HL-60 (cell line): ENCODE measurements around the gene AIFM1.

Source experiments
- CTCF ChIP-seq: IDR thresholded peaks from one replicate; pipeline ENCODE4 v1.5.1; 2011; ENCODE audit warnings: low read length, control low read depth, inconsistent platforms; ENCODE audit not compliant: insufficient read depth
- GABPA ChIP-seq: IDR thresholded peaks from 2 replicates; pipeline ENCODE4 v1.6.1; 2012; ENCODE audit warnings: low read depth
- POLR2AphosphoS5 ChIP-seq: IDR thresholded peaks from 2 replicates; pipeline ENCODE4 v1.6.1; 2012; ENCODE audit warnings: low read depth
- SPI1 ChIP-seq: IDR thresholded peaks from 2 replicates; pipeline ENCODE4 v1.6.1; 2012; ENCODE audit warnings: low read depth, mild to moderate bottlenecking, borderline replicate concordance

GRCh38 chrX:130098210-130098552, 67.5 kb downstream of the AIFM1 start:
- TF ChIP-seq CTCF (no peak), GABPA (no peak), POLR2AphosphoS5 (no peak), SPI1 (no peak)
